ENCODE data around the gene PDLIM5.
A peak's percentile ranks its signal among the peaks of the same experiment; 100 is the strongest.

PDLIM5 gene

DNA sequence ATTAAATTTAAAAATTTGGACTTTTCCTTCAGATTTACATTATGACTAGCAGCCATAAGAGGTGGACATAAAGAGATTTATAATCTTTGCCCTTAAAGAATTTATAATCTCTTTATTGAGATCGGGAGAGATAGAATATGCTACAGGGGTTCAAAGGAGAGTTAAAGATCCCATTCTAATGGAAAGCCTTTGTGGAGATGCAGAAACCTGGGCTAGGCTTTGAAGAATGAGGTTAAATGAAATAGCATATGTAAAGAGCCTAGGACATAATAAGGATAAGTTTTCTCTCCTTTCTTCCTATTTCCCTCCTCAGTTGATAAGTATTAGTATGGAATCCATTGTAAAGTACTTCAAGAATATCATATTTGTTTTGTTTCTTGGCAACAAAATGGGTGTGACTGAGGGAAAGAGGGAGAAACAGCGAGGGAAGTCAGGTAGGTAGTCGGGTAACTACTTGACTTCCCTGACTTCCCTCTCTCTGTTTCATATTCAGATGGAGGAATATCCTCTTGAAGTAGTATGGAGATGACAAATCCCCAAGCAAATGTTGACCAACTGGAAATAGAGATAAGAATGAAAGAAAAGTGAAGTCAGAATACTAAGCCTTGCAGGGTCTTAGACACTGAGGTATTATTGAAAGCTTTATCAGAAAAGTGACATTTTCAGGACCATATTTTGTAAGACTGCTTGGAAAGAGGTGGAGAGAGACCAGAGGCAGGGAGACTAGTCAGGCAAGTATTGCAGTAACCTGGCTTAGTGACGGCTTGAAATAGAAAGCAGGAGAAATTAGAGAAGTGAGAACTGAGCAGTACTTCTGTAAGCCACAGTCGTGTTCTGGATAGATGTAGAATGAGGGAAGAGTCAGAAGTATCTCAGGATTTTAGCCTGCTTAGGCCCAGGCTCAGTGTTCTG is 82.9 kb downstream of the PDLIM5 start:
- no peak for DNase-seq (ENCODE audit: low spot score)
- Histone ChIP-seq H3K4me3 (peak overlapping the region; percentile 44), H3K27ac (peak overlapping the region; percentile 53 to 72)
- TF ChIP-seq, protein P1, sequence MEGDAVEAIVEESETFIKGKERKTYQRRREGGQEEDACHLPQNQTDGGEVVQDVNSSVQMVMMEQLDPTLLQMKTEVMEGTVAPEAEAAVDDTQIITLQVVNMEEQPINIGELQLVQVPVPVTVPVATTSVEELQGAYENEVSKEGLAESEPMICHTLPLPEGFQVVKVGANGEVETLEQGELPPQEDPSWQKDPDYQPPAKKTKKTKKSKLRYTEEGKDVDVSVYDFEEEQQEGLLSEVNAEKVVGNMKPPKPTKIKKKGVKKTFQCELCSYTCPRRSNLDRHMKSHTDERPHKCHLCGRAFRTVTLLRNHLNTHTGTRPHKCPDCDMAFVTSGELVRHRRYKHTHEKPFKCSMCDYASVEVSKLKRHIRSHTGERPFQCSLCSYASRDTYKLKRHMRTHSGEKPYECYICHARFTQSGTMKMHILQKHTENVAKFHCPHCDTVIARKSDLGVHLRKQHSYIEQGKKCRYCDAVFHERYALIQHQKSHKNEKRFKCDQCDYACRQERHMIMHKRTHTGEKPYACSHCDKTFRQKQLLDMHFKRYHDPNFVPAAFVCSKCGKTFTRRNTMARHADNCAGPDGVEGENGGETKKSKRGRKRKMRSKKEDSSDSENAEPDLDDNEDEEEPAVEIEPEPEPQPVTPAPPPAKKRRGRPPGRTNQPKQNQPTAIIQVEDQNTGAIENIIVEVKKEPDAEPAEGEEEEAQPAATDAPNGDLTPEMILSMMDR (IDR thresholded peaks at IDR 0.05): no peak

DNA sequence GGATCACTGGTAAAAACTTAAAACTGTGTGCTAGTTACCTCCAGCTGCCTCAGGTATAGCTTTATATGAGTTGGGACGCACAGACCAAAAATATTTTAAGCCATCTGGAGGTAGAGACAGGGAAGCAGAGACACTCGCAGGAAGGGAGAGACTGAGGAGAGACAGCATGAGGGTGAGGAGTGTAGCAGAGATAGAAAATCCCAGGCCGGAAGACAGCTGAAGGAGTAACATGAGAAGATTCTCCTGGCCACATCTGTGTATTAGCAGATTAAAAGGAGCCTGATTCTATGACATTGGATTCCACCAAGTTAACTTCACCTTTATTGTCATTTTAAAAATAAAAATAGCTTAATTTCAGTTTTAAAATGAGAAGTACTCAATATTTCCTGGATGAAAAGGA is 84.3 kb downstream of the PDLIM5 start:
- no peak overlapping the region for H3K4me3 ChIP-seq
- TF ChIP-seq, protein P1 (IDR thresholded peaks at IDR 0.05): no peak
- H3K27ac ChIP-seq: peak overlapping the region; percentile 48 to 53
- no peak for DNase-seq (ENCODE audit: low spot score)

DNA sequence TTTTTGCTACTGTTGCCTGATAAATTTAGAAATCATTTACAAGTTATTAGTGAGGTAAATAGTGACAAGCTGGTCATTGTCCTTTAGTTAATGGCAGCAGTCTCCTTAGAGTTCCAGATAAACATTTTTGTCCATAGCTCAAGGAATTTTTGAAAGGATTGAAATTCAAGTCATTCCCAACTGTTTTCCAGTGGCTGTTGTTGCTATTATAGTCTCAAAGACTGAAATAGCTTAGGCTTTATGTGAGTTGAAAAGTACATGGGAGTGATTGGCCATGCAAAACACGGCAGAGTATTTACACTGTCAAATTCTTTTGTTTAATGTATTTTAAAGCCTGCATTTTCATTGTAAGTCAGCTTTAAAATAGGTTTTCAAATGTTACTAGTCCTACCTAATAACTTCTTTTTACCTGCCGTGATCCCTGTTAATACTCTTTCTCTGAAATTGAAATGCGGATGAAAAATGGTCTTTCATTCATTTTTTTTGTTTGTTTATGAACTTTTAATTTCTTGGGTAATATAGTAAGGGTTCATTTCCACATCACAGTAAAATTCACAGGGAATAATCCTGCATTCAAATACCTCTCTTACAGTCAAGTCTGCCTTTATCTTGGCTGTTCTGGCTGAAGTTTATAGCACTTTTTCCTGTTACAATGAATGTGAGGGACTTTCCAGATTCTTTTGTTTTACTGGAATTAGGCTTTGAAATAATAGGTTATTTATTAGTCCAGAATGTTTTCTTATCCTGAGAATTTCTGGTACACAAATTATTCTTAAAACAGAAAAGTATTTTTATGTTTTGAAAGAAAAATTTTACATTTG is 85.1 kb downstream of the PDLIM5 start:
- Histone ChIP-seq H3K27ac (peak overlapping the region; percentile 48 to 53), H3K4me3 (no peak overlapping the region)
- DNase-seq (ENCODE audit: low spot score): no peak
- TF ChIP-seq, protein P1 (IDR thresholded peaks at IDR 0.05): no peak

DNA sequence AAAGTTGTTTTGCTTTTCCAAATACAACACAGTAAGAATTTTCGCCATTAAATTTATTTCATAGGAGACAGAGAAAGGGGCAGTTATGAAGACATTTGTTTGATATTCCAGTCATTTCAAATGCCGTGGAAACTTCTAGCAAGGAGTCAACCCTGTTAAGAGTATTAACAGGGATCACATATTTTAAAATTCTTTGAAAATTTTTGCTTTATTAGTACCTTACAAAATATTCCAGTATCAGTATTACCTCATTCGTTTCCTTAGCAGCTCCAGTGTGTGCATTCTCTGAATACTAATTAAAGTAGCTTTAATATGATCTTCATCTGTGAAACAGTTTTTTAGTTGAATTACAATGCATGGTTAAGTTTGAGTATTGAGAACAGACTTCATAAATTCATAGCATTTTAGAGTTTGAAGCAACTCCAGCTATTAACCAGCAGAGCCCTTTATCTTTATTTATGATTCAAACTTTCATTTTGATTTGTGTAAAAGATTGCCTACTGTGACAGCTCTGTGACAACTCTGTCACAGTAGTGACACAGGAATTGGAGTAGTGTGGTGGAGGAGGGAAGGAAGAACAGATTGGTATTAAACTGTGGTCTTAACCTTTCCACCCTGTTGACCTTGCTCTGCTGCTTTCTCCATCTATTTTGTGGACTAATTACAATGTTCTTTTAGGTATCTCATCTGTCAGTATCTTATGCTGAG is 86.3 kb downstream of the PDLIM5 start:
- no peak for DNase-seq (ENCODE audit: low spot score)
- Histone ChIP-seq H3K27ac (peak overlapping the region; percentile 39 to 54), H3K4me3 (no peak overlapping the region)
- TF ChIP-seq, protein P1 (IDR thresholded peaks at IDR 0.05): no peak

DNA sequence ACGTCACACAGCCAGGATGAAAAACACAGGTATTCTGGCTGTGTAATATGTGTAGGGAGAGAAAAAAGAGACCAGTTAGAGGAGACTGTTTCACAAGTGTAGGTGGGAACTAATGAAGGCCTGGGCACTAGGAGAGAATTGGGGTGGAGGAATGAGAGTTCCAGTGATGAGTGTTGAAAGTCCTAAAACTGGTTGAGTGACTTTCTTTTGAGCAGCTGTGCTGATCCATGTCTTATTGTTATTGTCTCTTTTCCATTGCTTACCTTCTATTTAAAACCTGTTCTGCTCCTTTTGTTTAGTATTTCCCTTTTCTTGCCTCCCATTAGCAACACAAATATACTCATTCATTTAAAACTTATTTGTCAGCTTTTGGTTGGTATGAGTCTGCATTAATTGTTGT is 88.7 kb downstream of the PDLIM5 start:
- DNase-seq (ENCODE audit: low spot score): no peak
- TF ChIP-seq, protein P1 (IDR thresholded peaks at IDR 0.05): no peak
- no peak overlapping the region for H3K4me3 ChIP-seq
- no peak overlapping the region for H3K27ac ChIP-seq

DNA sequence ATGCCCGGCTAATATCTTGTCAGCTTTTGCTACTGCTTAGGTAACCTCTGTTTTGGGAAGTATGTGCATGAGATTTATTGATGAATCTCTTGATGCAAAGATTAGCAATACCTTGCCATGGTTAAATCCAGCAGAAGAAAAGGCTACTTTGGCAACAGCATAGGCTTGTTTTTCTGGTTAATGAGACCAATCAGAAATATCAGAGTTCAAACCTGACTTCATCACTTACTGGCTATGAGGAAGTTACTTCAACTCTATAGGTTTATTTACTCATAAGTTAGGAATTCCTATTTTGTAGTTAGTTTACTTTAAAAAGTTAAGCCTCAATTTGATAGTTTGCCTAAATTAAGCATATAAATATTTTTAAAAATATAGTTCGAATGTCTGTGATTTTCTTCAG is 93.1 kb downstream of the PDLIM5 start:
- peak overlapping the region; percentile 30 to 52 for H3K27ac ChIP-seq
- no peak overlapping the region for H3K4me3 ChIP-seq
- TF ChIP-seq, protein P1 (IDR thresholded peaks at IDR 0.05): no peak
- DNase-seq (ENCODE audit: low spot score): no peak

Measured in coronary artery (tissue), 2 donors.